RWPE1 (cell line): ENCODE data around the gene COL25A1.
A peak's percentile ranks its signal among the peaks of the same experiment; 100 is the strongest.

ENCODE experiments used
- CTCF ChIA-PET: fragments of 350-600 bp; sonication (Branson Sonifier 250); formaldehyde crosslinking; extraction: SDS; loops from one replicate; lab custom pipeline; 2021; lab: Yijun Ruan, JAX
- POLR2A ChIA-PET: fragments of 400-600 bp; formaldehyde crosslinking; extraction: SDS; loops from one replicate; lab custom pipeline; 2020; ENCODE audit warnings: antibody characterized with exemption; ENCODE audit not compliant: low non-redundant PET; lab: Yijun Ruan, JAX
- DNase-seq: peaks from one replicate; pipeline ENCODE4 v3.0.0; 2012; ENCODE audit warnings: low spot score
- H3K27ac ChIP-seq: fragments of 450-650 bp; 2 replicates; pipeline ENCODE4 v1.5.1; 2017
- CTCF ChIP-seq: fragments of 450-650 bp; conservative IDR thresholded peaks from 2 replicates; pipeline ENCODE4 v1.5.1; 2017; ENCODE audit warnings: low read depth, mild to moderate bottlenecking

The COL25A1 gene

GRCh38 chr4:108954880-108955279 lies 347.6 kb downstream of the COL25A1 start:
- DNase-seq = peak; percentile 11
- no peak overlapping the region for H3K27ac ChIP-seq
- no peak for TF ChIP-seq CTCF
- ChIA-PET CTCF (no interaction called here), POLR2A (no interaction called here)

GRCh38 chr4:108953941-108954340 lies 348.5 kb downstream of the COL25A1 start:
- no peak for DNase-seq
- CTCF ChIA-PET = no interaction called here

GRCh38 chr4:108950158-108950915 lies 352.1 kb downstream of the COL25A1 start:
- ChIA-PET CTCF (no interaction called here), POLR2A (no interaction called here)
- H3K27ac ChIP-seq = no peak overlapping the region
- no peak for DNase-seq
- TF ChIP-seq CTCF = no peak

More at GRCh38 chr4:108953941-108954340, 348.5 kb downstream of the COL25A1 start:
- POLR2A ChIA-PET = no interaction called here
- no peak for TF ChIP-seq CTCF
- no peak overlapping the region for H3K27ac ChIP-seq

- POLR2A ChIA-PET = no interaction called here
- H3K27ac ChIP-seq = no peak overlapping the region
- CTCF ChIA-PET = no interaction called here
- DNase-seq = no peak
- no peak for TF ChIP-seq CTCF
These were observed 354.9 kb downstream of the COL25A1 start for GRCh38 chr4:108947526-108947925.

- DNase-seq = no peak
- TF ChIP-seq CTCF = no peak
- no peak overlapping the region for H3K27ac ChIP-seq
- CTCF ChIA-PET = no interaction called here
- POLR2A ChIA-PET = no interaction called here
These were observed 356.2 kb downstream of the COL25A1 start for GRCh38 chr4:108946237-108946636.

GRCh38 chr4:108943976-108944591 lies 358.4 kb downstream of the COL25A1 start:
- ChIA-PET CTCF (no interaction called here), POLR2A (no interaction called here)
- no peak overlapping the region for H3K27ac ChIP-seq
- no peak for DNase-seq
- no peak for TF ChIP-seq CTCF
